ENCODE results near the gene HOXB9. TPM values are rescaled to one million over a fixed set of nuclear protein-coding genes. Genes with fewer than 3 reads are reported as not detected.

Gene HOXB9
- total RNA-seq, 1 donor from 2014 or later = not detected

- H3K4me3 ChIP-seq = no peak within 1 kb of the TSS
- DNase-seq (ENCODE audit: low spot score in 2 of 2) = no peak
- intact Hi-C loops (cut with DNase I) = no loop called here
- H3K27me3 ChIP-seq = no peaks in the 10 kb centered on the region
- H3K36me3 ChIP-seq = peaks cover 0 to 3% of the 10 kb centered on the region in 2 donors
- H3K27ac ChIP-seq = no peak within 1 kb of the TSS
- no peaks in the 10 kb centered on the region for H3K9me3 ChIP-seq
- H3K4me1 ChIP-seq = peaks cover 5 to 16% of the 10 kb centered on the region in 2 donors
- TF ChIP-seq CTCF (IDR thresholded peaks at IDR 0.05) = no peak
These were observed 36.1 kb downstream of the HOXB9 start, which contains the start of gene HOXB3 for GRCh38 chr17:48589831-48590606. TSS of gene HOXB3 (minus strand) at chr17:48590241. CDS start at chr17:48552474, 37,767 bp downstream.

GRCh38 chr17:48589060-48589830 is 36.9 kb downstream of the HOXB9 start:
- TF ChIP-seq CTCF (IDR thresholded peaks at IDR 0.05) = no peak
- H3K36me3 ChIP-seq = no peaks in the 10 kb centered on the region
- no peak overlapping the region for H3K4me3 ChIP-seq
- no peaks in the 10 kb centered on the region for H3K9me3 ChIP-seq
- no peak for DNase-seq (ENCODE audit: low spot score in 2 of 2)
- H3K27ac ChIP-seq = no peak overlapping the region
- peaks cover 5 to 21% of the 10 kb centered on the region in 2 donors for H3K4me1 ChIP-seq
- intact Hi-C loops (cut with DNase I) = no loop called here
- H3K27me3 ChIP-seq = no peaks in the 10 kb centered on the region

GRCh38 chr17:48588528-48588927 is 37.6 kb downstream of the HOXB9 start:
- Histone ChIP-seq H3K4me1 (peaks cover 5 to 25% of the 10 kb centered on the region in 2 donors), H3K9me3 (no peaks in the 10 kb centered on the region), H3K4me3 (no peak overlapping the region), H3K27me3 (no peaks in the 10 kb centered on the region), H3K36me3 (no peaks in the 10 kb centered on the region), H3K27ac (no peak overlapping the region)
- no peak for TF ChIP-seq CTCF (IDR thresholded peaks at IDR 0.05)
- intact Hi-C loops (cut with DNase I) = no loop called here
- DNase-seq (ENCODE audit: low spot score in 2 of 2) = no peak

- H3K27ac ChIP-seq = peak overlapping the region; percentile 22 to 33
- H3K27me3 ChIP-seq = no peaks in the 10 kb centered on the region
- no peak overlapping the region for H3K4me3 ChIP-seq
- DNase-seq (ENCODE audit: low spot score in 2 of 2) = no peak
- no peaks in the 10 kb centered on the region for H3K9me3 ChIP-seq
- intact Hi-C loops (cut with DNase I) = no loop called here
- no peak for TF ChIP-seq CTCF (IDR thresholded peaks at IDR 0.05)
- no peaks in the 10 kb centered on the region for H3K36me3 ChIP-seq
- H3K4me1 ChIP-seq = peaks cover 1 to 26% of the 10 kb centered on the region in 2 donors
These were observed 38.1 kb downstream of the HOXB9 start for GRCh38 chr17:48588074-48588415.

- DNase-seq (ENCODE audit: low spot score in 2 of 2) = no peak
- Histone ChIP-seq H3K27me3 (no peaks in the 10 kb centered on the region), H3K36me3 (no peaks in the 10 kb centered on the region), H3K27ac (peak overlapping the region; percentile 22 to 33), H3K4me3 (no peak overlapping the region), H3K4me1 (peaks cover 0 to 29% of the 10 kb centered on the region in 2 donors), H3K9me3 (no peaks in the 10 kb centered on the region)
- intact Hi-C loops (cut with DNase I) = no loop called here
- TF ChIP-seq CTCF (IDR thresholded peaks at IDR 0.05) = no peak
These were observed 38.7 kb downstream of the HOXB9 start for GRCh38 chr17:48587276-48588073.

Data from ascending aorta (tissue), 2 donors.